HepG2 (cell line): ENCODE data around the gene CDC20B. TPM values are rescaled to one million over a fixed set of nuclear protein-coding genes. Genes with fewer than 3 reads are reported as not detected.
A peak's percentile ranks its signal among the peaks of the same experiment; 100 is the strongest.

Experiments used
- ATAC-seq: fragments of 200-7000 bp; cut with Tn5 transposase; 3 replicates; pipeline ENCODE4 v1.9.1; 2020; ENCODE audit warnings: mild to moderate bottlenecking, moderate library complexity
- BruUV-seq: library from RNA; stranded (reverse); fragments of 400-500 nt; replicated peaks from 2 replicates; lab custom pipeline; 2021; lab: Mats Ljungman, UMichigan
- CTCF ChIA-PET: fragments of 300-600 bp; formaldehyde crosslinking; extraction: SDS; loops from one replicate; lab custom pipeline; 2021; ENCODE audit warnings: low total read pairs, inconsistent platforms, low intra/inter-chr PET ratio; lab: Yijun Ruan, JAX
- POLR2A ChIA-PET: fragments of 350-600 bp; sonication (Branson Sonifier 250); formaldehyde crosslinking; loops from one replicate; lab custom pipeline; 2020; ENCODE audit warnings: antibody characterized with exemption, inconsistent platforms; lab: Yijun Ruan, JAX
- DNase-seq: peaks from one replicate; pipeline ENCODE4 v3.0.0-alpha.2; 2015; ENCODE audit warnings: low spot score
- FAIRE-seq: peaks from 3 replicates; lab custom pipeline; 2011; peaks lifted over from hg19 to GRCh38; lab: Jason Lieb, UNC
- H2AFZ ChIP-seq: one replicate; pipeline ENCODE4 v1.6.1; 2011; ENCODE audit warnings: low read length, inconsistent platforms
- H3K27ac ChIP-seq: fragments of 300-600 bp; 3 replicates; pipeline ENCODE4 v1.8.0; 2011; ENCODE audit warnings: mixed run types, mild to moderate bottlenecking, mixed read lengths, low read length, inconsistent platforms; ENCODE audit not compliant: insufficient read depth; ENCODE audit errors: extremely low read length
- H3K27me3 ChIP-seq, 2 experiments: fragments of 200-600 bp in 1 of 2; 2 replicates in 1 of 2; 3 replicates in 1 of 2; pipeline versions ENCODE4 v1.6.0 to v1.8.0; 2011; ENCODE audit warnings: low read length in 2 of 2, mild to moderate bottlenecking in 2 of 2, moderate library complexity in 2 of 2, inconsistent platforms in 1 of 2; ENCODE audit not compliant: insufficient read depth in 2 of 2, control insufficient read depth in 1 of 2
- H3K36me3 ChIP-seq, 2 experiments: fragments of 200-600 bp in 1 of 2; replicated peaks in 1 of 2; 2 replicates in 1 of 2; 3 replicates in 1 of 2; pipeline versions ENCODE4 v1.5.1 to v1.8.0; 2011; ENCODE audit warnings: low read length in 2 of 2, inconsistent platforms in 1 of 2; ENCODE audit not compliant: insufficient read depth in 2 of 2, control insufficient read depth in 1 of 2
- H3K4me1 ChIP-seq: 2 replicates; pipeline ENCODE4 v1.5.1; 2012; ENCODE audit warnings: low read length, inconsistent platforms; ENCODE audit not compliant: insufficient read depth
- H3K4me2 ChIP-seq: 2 replicates; pipeline ENCODE4 v1.6.0; 2011; ENCODE audit warnings: low read depth, low read length, inconsistent platforms
- H3K4me3 ChIP-seq, 3 experiments: fragments of 200-600 bp in 1 of 3; sonication (generic), shearing (Covaris generic) in 1 of 3; replicated peaks in 1 of 3; 2 replicates each; pipeline ENCODE4 v1.5.1; 2011 to 2016; ENCODE audit warnings: low read length in 3 of 3, inconsistent platforms in 2 of 3, low read depth in 2 of 3, mild to moderate bottlenecking in 2 of 3, control low read depth in 1 of 3, mixed read lengths in 1 of 3; ENCODE audit not compliant: insufficient read depth in 1 of 3
- H3K79me2 ChIP-seq: one replicate; pipeline ENCODE4 v1.6.1; 2011; ENCODE audit warnings: low read length, inconsistent platforms; ENCODE audit not compliant: insufficient read depth
- H3K9ac ChIP-seq: 2 replicates; pipeline ENCODE4 v1.6.0; 2011; ENCODE audit warnings: mild to moderate bottlenecking, low read depth, low read length, inconsistent platforms; ENCODE audit not compliant: insufficient read depth
- H3K9me3 ChIP-seq: 2 replicates; pipeline ENCODE4 v1.5.1; 2012; ENCODE audit warnings: mild to moderate bottlenecking, low read length
- H4K20me1 ChIP-seq: 2 replicates; pipeline ENCODE4 v1.6.0; 2011; ENCODE audit warnings: inconsistent platforms, mild to moderate bottlenecking, low read length, moderate library complexity; ENCODE audit not compliant: insufficient read depth
- ARNT2 ChIP-seq: sonication (generic); formaldehyde crosslinking; IDR thresholded peaks from 2 replicates; pipeline ENCODE4 v1.8.0; 2022; ENCODE audit warnings: mild to moderate bottlenecking, low read depth, missing genetic modification reagents, moderate library complexity
- CEBPB ChIP-seq: IDR thresholded peaks from 2 replicates; pipeline ENCODE4 v1.6.1; 2011; ENCODE audit warnings: low read depth, low read length, improper control_type of control experiment, borderline replicate concordance
- CEBPG ChIP-seq: IDR thresholded peaks from 2 replicates; pipeline ENCODE4 v1.6.1; 2016
- CENPX ChIP-seq: sonication (generic); formaldehyde crosslinking; IDR thresholded peaks from 2 replicates; pipeline ENCODE4 v1.9.0; 2021; ENCODE audit warnings: mild to moderate bottlenecking, missing genetic modification reagents, moderate library complexity
- ERF ChIP-seq: IDR thresholded peaks from 2 replicates; pipeline ENCODE4 v1.6.1; 2018; ENCODE audit warnings: missing biosample characterization, missing genetic modification reagents
- HOXA9 ChIP-seq: sonication (generic); formaldehyde crosslinking; IDR thresholded peaks from 2 replicates; pipeline ENCODE4 v1.8.1; 2022; ENCODE audit warnings: missing genetic modification reagents, mild to moderate bottlenecking, moderate library complexity, borderline replicate concordance
- KDM5A ChIP-seq: fragments of 200-600 bp; sonication (generic); IDR thresholded peaks from 2 replicates; pipeline ENCODE4 v1.7.0; 2018; ENCODE audit warnings: antibody characterized with exemption, mild to moderate bottlenecking, low read length, borderline replicate concordance
- MAF1 ChIP-seq: sonication (generic); formaldehyde crosslinking; IDR thresholded peaks from 2 replicates; pipeline ENCODE4 v1.5.0; 2020; ENCODE audit warnings: missing genetic modification reagents, borderline replicate concordance
- MTF2 ChIP-seq: sonication (generic); formaldehyde crosslinking; IDR thresholded peaks from 2 replicates; pipeline ENCODE4 v1.5.0; 2020; ENCODE audit warnings: missing genetic modification reagents, borderline replicate concordance
- PHF20 ChIP-seq: sonication (generic); formaldehyde crosslinking; IDR thresholded peaks from 2 replicates; pipeline ENCODE4 v1.5.0; 2020; ENCODE audit warnings: mild to moderate bottlenecking, missing genetic modification reagents
- TAF15 ChIP-seq: fragments of 200-400 bp; formaldehyde crosslinking; IDR thresholded peaks from one replicate; pipeline ENCODE4 v1.6.1; 2018; ENCODE audit warnings: mild to moderate bottlenecking, low read depth, low read length; ENCODE audit not compliant: poor library complexity, severe bottlenecking
- TRAFD1 ChIP-seq: sonication (generic); formaldehyde crosslinking; IDR thresholded peaks from 2 replicates; pipeline ENCODE4 v1.5.1; 2020; ENCODE audit warnings: missing genetic modification reagents, mild to moderate bottlenecking, borderline replicate concordance
- TSC22D2 ChIP-seq: sonication (generic); formaldehyde crosslinking; IDR thresholded peaks from 2 replicates; pipeline ENCODE4 v1.5.1; 2020; ENCODE audit warnings: missing genetic modification reagents, mild to moderate bottlenecking, borderline replicate concordance
- ZNF124 ChIP-seq: sonication (generic); formaldehyde crosslinking; IDR thresholded peaks from 2 replicates; pipeline ENCODE4 v1.4.0; 2020; ENCODE audit warnings: missing genetic modification reagents
- ZNF20 ChIP-seq: sonication (generic); formaldehyde crosslinking; IDR thresholded peaks from 2 replicates; pipeline ENCODE4 v1.4.0; 2020; ENCODE audit warnings: mild to moderate bottlenecking, moderate library complexity, missing genetic modification reagents
- ZNF773 ChIP-seq: sonication (generic); formaldehyde crosslinking; IDR thresholded peaks from 2 replicates; pipeline ENCODE4 v1.4.0; 2020; ENCODE audit warnings: missing genetic modification reagents, borderline replicate concordance
- ZSCAN31 ChIP-seq: sonication (generic); formaldehyde crosslinking; IDR thresholded peaks from 2 replicates; pipeline ENCODE4 v1.5.0; 2020; ENCODE audit warnings: low read depth, mild to moderate bottlenecking, missing genetic modification reagents
- WGBS: methylation state at CpG from one replicate; pipeline ENCODE4 v1.1.6; 2017; ENCODE audit warnings: low lambda C conversion rate; 5-methylcytosine and 5-hydroxymethylcytosine counted together
- in situ Hi-C: cut with HindIII; loops from 2 replicates; pipeline ENCODE4 v1.10.0; 2017; ENCODE audit warnings: low pct_unique_long_range_greater_than_20kb; ENCODE audit not compliant: extremely low pct_ligation_motif_present
- intact Hi-C: fragments of 100-400 bp; cut with micrococcal nuclease; formaldehyde crosslinking; loops from one replicate; pipeline ENCODE4 v1.10.0; 2022; ENCODE audit not compliant: unreplicated experiment
- polyA plus RNA-seq, 8 experiments: library from polyadenylated mRNA; depleted of rRNA in 3 of 8; stranded (reverse) in 7 of 8; unstranded in 1 of 8; fragments of >200 nt; fragmentation: Illumina TruSeq in 4 of 8; extraction: Trizol in 4 of 8; gene quantifications; 2 replicates each; pipeline versions ENCODE4 v1.2.1 to v1.2.3, GENCODE V29; 2011 to 2016; ENCODE audit warnings: low read depth in 4 of 8, missing spikeins in 1 of 8, mixed read lengths in 1 of 8; ENCODE audit not compliant: insufficient read depth in 1 of 8
- total RNA-seq, 5 experiments: library from RNA; depleted of rRNA; stranded (reverse); fragments of >200 nt; fragmentation: Illumina TruSeq; extraction: Trizol; gene quantifications; 2 replicates each; pipeline ENCODE4 v1.2.3, GENCODE V29; 2016; ENCODE audit warnings: low read depth in 1 of 5

The CDC20B gene
- total and polyA plus RNA-seq, 2 of the 13 experiments (the other 11 are each of a cell fraction or from before 2014, with no cell fraction given) = not detected

DNA sequence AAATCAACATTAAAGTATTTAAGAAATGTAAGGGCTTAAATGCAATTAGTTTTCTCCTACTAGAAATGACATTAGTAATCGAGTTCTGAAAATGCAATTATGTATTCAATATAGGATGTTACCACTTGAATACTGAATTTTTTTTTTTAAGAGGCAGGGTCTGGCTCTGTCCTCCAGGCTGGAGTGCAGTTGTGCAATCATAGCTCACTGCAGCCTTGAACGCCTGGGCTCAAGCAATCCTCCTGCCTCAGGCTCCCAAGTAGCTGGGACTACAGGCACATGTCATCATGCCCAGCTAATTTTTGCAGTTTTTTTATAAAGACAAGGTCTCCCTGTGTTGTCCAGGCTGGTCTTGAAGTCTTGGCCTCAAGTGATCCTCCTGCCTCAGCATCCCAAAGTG is 1.5 kb downstream of the CDC20B start:
- CTCF ChIA-PET = interaction anchor here (0.9 to 1.0 kb wide), 2 partner anchors 54 to 520 kb away, joined by 3 read pairs; no protein-coding TSS in a partner anchor
- BruUV-seq = no TSS peak
- H3K4me2 ChIP-seq = no peak overlapping the region
- ATAC-seq = no peak
- no peak for FAIRE-seq
- H3K4me3 ChIP-seq = no peak overlapping the region
- no peak for DNase-seq
- H2AFZ ChIP-seq = no peak overlapping the region
- H3K36me3 ChIP-seq = no peaks in the 10 kb centered on the region
- WGBS = 0% methylated on average over 2 of the region's 2 CpGs
- POLR2A ChIA-PET = no interaction called here
- H3K79me2 ChIP-seq = no peaks in the 10 kb centered on the region
- in situ Hi-C loops (loop anchor here (5.0 to 25.0 kb wide), 2 partner anchors 521 to 659 kb away; partner anchors contain the start of gene SNX18), intact Hi-C loops (loop anchor here (5.0 to 10.0 kb wide), 4 partner anchors 96 to 763 kb away; no protein-coding TSS in a partner anchor)
- H3K9me3 ChIP-seq = no peaks in the 10 kb centered on the region
- H3K4me1 ChIP-seq = peaks cover 35% of the 10 kb centered on the region
- H4K20me1 ChIP-seq = no peaks in the 10 kb centered on the region; the same call in 1 of the 2 replicates
- H3K27me3 ChIP-seq = peaks cover 2 to 29% of the 10 kb centered on the region in 2 experiments; a peak in 3 of 5 replicates
- no peak overlapping the region for H3K27ac ChIP-seq
- no peak overlapping the region for H3K9ac ChIP-seq
- TF ChIP-seq ZNF773 (CRISPR knock-in tag) (no peak), CEBPB (peak; percentile 52; the same call in 1 of the 2 replicates), ERF (no peak), CEBPG (peak; percentile 50; the same call in 1 of the 2 replicates), MTF2 (CRISPR knock-in tag) (no peak)

DNA sequence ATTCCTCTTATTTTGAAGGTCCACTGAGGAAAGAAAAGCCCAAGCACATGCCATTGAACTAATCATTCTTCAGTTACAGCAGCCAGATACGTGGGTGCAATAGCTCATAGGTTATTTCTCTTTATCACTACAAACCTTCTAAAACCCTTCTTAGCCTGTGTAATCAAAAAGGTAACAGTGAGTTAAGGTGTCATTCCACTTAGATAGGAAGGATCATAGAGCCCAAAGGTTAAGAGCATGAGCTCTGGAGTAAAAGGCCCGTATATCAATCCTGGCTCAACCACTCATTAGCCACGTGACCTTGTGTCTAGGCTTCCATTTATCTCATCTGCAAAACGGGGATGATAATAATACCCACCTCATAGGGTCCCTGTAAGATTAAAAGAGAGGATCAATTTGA is 10.3 kb downstream of the CDC20B start:
- intact Hi-C loops = no loop called here
- Histone ChIP-seq H3K27me3 (peaks cover 0 to 6% of the 10 kb centered on the region in 2 experiments; a peak in 1 of 5 replicates), H3K36me3 (no peaks in the 10 kb centered on the region), H3K79me2 (no peaks in the 10 kb centered on the region), H4K20me1 (no peaks in the 10 kb centered on the region), H3K27ac (no peak overlapping the region), H3K4me2 (no peak overlapping the region), H3K4me1 (no peaks in the 10 kb centered on the region), H3K9ac (no peak overlapping the region), H3K4me3 (no peak overlapping the region), H3K9me3 (no peaks in the 10 kb centered on the region), H2AFZ (no peak overlapping the region)
- DNase-seq (no peak), FAIRE-seq (no peak), ATAC-seq (no peak)
- no TSS peak for BruUV-seq
- CTCF ChIA-PET = no interaction called here
- in situ Hi-C loops = loop anchor here (25.0 kb wide), 1 partner anchor 650 kb away; the partner anchor contains the start of gene SNX18
- WGBS = 17% methylated on average over 4 of the region's 4 CpGs
- POLR2A ChIA-PET = no interaction called here
- TF ChIP-seq TRAFD1 (CRISPR knock-in tag) = no peak
- no peak for TF ChIP-seq KDM5A
- no peak for TF ChIP-seq CENPX (CRISPR knock-in tag)
- TF ChIP-seq ZNF124 (CRISPR knock-in tag) = no peak
- no peak for TF ChIP-seq PHF20
- TF ChIP-seq TSC22D2 = no peak
- TF ChIP-seq ARNT2 (CRISPR knock-in tag) = no peak
- TF ChIP-seq ZNF20 (CRISPR knock-in tag) = no peak
- TF ChIP-seq TAF15 = no peak
- no peak for TF ChIP-seq HOXA9 (CRISPR knock-in tag)
- TF ChIP-seq ZSCAN31 (CRISPR knock-in tag) = no peak
- TF ChIP-seq MAF1 (CRISPR knock-in tag) = no peak
